ENCODE measurements around the gene UTF1. TPM values are rescaled to one million over a fixed set of nuclear protein-coding genes. Genes with fewer than 3 reads are reported as not detected.

UTF1 gene
- total and polyA plus RNA-seq, 2 donors (not counting 1 experiment from before 2014, with no cell fraction given), result 0.10 to 0.25 TPM

GRCh38 chr10:133187091-133187905 lies 42.7 kb upstream of the UTF1 start:
- WGBS (ENCODE audit: insufficient coverage), result 92% methylated on average over 31 of the region's 38 CpGs
- TF ChIP-seq EZH2 (IDR thresholded peaks at IDR 0.05; ENCODE audit: borderline replicate concordance, insufficient read depth, low read depth, low read length, poor library complexity, severe bottlenecking) (no peak), CTCF (IDR thresholded peaks at IDR 0.05) (no peak)
- no peak overlapping the region for H3K27ac Mint-ChIP-seq
- DNase-seq (no peak), ATAC-seq (ENCODE audit: low read depth) (no peak)
- peaks cover 0 to 14% (median 0%) of the 10 kb centered on the region in 3 donors for H3K9me3 ChIP-seq (ENCODE audit: control extremely low read depth in 1 of 3, control insufficient read depth in 2 of 3, insufficient read depth in 1 of 3, low read length in 2 of 3)
- H3K4me3 Mint-ChIP-seq, result no peak overlapping the region
- H3K4me1 Mint-ChIP-seq, result no peaks in the 10 kb centered on the region
- ChIA-PET CTCF (interaction anchor here (1.5 kb wide), 1 partner anchor 44 kb away, joined by 3 read pairs; no protein-coding TSS in a partner anchor), POLR2A (no interaction called here)
- no peaks in the 10 kb centered on the region for H4K20me1 ChIP-seq (ENCODE audit: control insufficient read depth, insufficient read depth, low read length, poor library complexity, severe bottlenecking)
- H3K4me3 ChIP-seq (ENCODE audit: control extremely low read depth in 1 of 5, extremely low read depth in 1 of 5, insufficient read depth in 1 of 5, low read depth in 2 of 5, low read length in 4 of 5), result no peak overlapping the region
- no peak overlapping the region for H3K27ac ChIP-seq (ENCODE audit: low read length in 2 of 2)
- no peaks in the 10 kb centered on the region for H3K27me3 Mint-ChIP-seq
- H3K4me1 ChIP-seq (ENCODE audit: control insufficient read depth in 2 of 2, insufficient read depth in 2 of 2, low read length in 2 of 2), result no peaks in the 10 kb centered on the region
- no peak overlapping the region for H3K9ac ChIP-seq (ENCODE audit: low read length)
- no peaks in the 10 kb centered on the region for H3K27me3 ChIP-seq (replicated peaks in 1 of 4; ENCODE audit: control extremely low read depth in 1 of 4, control insufficient read depth in 3 of 4, insufficient read depth in 4 of 4, low read length in 3 of 4)
- no peak overlapping the region for H2AFZ ChIP-seq (ENCODE audit: insufficient read depth, low read depth, low read length, poor library complexity, severe bottlenecking)
- H3K79me2 ChIP-seq (ENCODE audit: control insufficient read depth, insufficient read depth, low read length), result no peaks in the 10 kb centered on the region
- intact Hi-C loops (cut with micrococcal nuclease), result no loop called here
- no peaks in the 10 kb centered on the region for H3K9me3 Mint-ChIP-seq (ENCODE audit: insufficient read depth)
- no peaks in the 10 kb centered on the region for H3K36me3 ChIP-seq (replicated peaks in 1 of 2; ENCODE audit: control extremely low read depth in 1 of 2, control insufficient read depth in 1 of 2, extremely low read depth in 1 of 2, insufficient read depth in 2 of 2, low read length in 1 of 2)
- H3K4me2 ChIP-seq (replicated peaks; ENCODE audit: low read depth, low read length, poor library complexity, severe bottlenecking), result no peak overlapping the region

GRCh38 chr10:133187906-133188681 lies 41.9 kb upstream of the UTF1 start:
- no peak for DNase-seq
- H3K9me3 ChIP-seq (ENCODE audit: control extremely low read depth in 1 of 3, control insufficient read depth in 2 of 3, insufficient read depth in 1 of 3, low read length in 2 of 3), result peaks cover 0 to 14% (median 0%) of the 10 kb centered on the region in 3 donors
- TF ChIP-seq EZH2 (IDR thresholded peaks at IDR 0.05; ENCODE audit: borderline replicate concordance, insufficient read depth, low read depth, low read length, poor library complexity, severe bottlenecking) (no peak), CTCF (IDR thresholded peaks at IDR 0.05) (no peak)
- no peak overlapping the region for H3K4me3 ChIP-seq (ENCODE audit: control extremely low read depth in 1 of 5, extremely low read depth in 1 of 5, insufficient read depth in 1 of 5, low read depth in 2 of 5, low read length in 4 of 5)
- ATAC-seq (ENCODE audit: low read depth), result no peak
- no peaks in the 10 kb centered on the region for H3K4me1 Mint-ChIP-seq
- H3K27ac ChIP-seq (ENCODE audit: low read length in 2 of 2), result no peak overlapping the region
- no peak overlapping the region for H3K9ac ChIP-seq (ENCODE audit: low read length)
- H3K27ac Mint-ChIP-seq, result no peak overlapping the region
- no peaks in the 10 kb centered on the region for H3K79me2 ChIP-seq (ENCODE audit: control insufficient read depth, insufficient read depth, low read length)
- no peaks in the 10 kb centered on the region for H3K36me3 ChIP-seq (replicated peaks in 1 of 2; ENCODE audit: control extremely low read depth in 1 of 2, control insufficient read depth in 1 of 2, extremely low read depth in 1 of 2, insufficient read depth in 2 of 2, low read length in 1 of 2)
- no peaks in the 10 kb centered on the region for H4K20me1 ChIP-seq (ENCODE audit: control insufficient read depth, insufficient read depth, low read length, poor library complexity, severe bottlenecking)
- 88% methylated on average over 30 of the region's 38 CpGs for WGBS (ENCODE audit: insufficient coverage)
- H3K9me3 Mint-ChIP-seq (ENCODE audit: insufficient read depth), result no peaks in the 10 kb centered on the region
- ChIA-PET CTCF (no interaction called here), POLR2A (no interaction called here)
- no peak overlapping the region for H3K4me2 ChIP-seq (replicated peaks; ENCODE audit: low read depth, low read length, poor library complexity, severe bottlenecking)
- H3K4me3 Mint-ChIP-seq, result no peak overlapping the region
- intact Hi-C loops (cut with micrococcal nuclease), result no loop called here
- H3K27me3 Mint-ChIP-seq, result no peaks in the 10 kb centered on the region
- H3K4me1 ChIP-seq (ENCODE audit: control insufficient read depth in 2 of 2, insufficient read depth in 2 of 2, low read length in 2 of 2), result no peaks in the 10 kb centered on the region
- H3K27me3 ChIP-seq (replicated peaks in 1 of 4; ENCODE audit: control extremely low read depth in 1 of 4, control insufficient read depth in 3 of 4, insufficient read depth in 4 of 4, low read length in 3 of 4), result no peaks in the 10 kb centered on the region
- H2AFZ ChIP-seq (ENCODE audit: insufficient read depth, low read depth, low read length, poor library complexity, severe bottlenecking), result no peak overlapping the region
